GM21360 (cell line): Measurements from ENCODE around the gene RPL6.
"Not testable (repeated sequence)": the region's sequence is repeated elsewhere in the genome, so short reads cannot be mapped to it uniquely, and the experiment has no call there.

ENCODE experiments used
- ATAC-seq: cut with Tn5 transposase; IDR thresholded peaks from one replicate; pipeline ENCODE4 v1.9.1; 2021; ENCODE audit warnings: mild to moderate bottlenecking, moderate library complexity; ENCODE audit not compliant: unreplicated experiment

The RPL6 gene

DNA sequence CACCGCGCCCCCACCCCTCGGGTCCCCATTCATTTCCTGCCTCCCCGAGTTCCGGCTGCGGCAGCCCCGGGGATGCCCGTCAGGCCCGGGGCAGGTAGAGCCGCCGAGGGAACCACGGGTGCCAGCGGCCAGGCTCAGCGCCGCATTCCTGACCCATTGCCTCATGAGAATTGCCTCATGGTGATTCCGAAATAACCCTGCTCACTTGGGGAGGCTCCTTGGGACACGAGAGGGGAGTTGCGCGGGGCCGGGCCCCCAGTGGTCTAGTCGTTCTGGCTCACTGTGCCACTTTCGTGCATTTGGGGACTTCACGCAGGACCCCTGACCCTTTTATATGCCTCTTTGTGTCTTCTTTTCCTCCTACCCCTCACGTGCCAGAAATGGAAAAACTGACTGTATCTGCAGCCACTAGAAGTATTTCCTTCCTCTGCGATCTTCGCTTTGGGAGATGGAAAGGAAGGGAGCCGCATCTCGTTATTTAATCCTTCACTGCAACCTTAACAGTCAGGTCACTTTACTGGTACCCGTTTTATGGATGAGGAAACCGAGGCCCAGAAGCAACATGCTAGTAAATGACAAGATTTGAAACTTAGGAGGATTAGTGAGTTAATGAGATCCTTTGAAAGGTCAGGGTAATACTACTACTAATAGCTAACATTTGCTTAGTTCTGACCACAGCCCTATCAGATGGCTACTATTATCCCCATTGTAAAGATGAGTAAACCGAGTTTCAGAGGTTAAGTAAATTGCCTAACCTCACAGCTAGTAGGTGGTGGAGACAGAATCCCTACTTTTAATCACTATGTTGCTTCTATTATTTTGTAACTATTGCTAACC, 10.1 kb upstream of the RPL6 start:
- ATAC-seq = no peak

DNA sequence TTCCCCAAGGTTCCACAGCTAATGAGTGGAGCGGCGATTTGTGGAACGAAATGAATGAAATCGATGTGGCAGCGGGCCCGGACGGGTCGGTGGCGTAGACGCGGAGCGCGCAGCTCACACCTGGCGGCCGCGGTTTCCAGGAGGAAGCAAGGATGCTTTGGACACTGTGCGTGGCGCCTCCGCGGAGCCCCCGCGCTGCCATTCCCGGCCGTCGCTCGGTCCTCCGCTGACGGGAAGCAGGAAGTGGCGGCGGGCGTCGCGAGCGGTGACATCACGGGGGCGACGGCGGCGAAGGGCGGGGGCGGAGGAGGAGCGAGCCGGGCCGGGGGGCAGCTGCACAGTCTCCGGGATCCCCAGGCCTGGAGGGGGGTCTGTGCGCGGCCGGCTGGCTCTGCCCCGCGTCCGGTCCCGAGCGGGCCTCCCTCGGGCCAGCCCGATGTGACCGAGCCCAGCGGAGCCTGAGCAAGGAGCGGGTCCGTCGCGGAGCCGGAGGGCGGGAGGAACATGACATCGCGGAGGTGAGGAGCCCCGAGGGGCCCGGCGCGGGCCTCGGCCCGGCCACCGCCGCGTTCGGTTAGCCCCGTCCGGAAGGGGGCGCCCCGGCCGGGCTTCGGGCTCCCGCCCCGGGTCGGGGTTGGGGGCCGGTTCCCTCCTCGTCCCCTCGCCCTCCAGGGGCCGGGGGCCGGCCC, 9.3 kb upstream of the RPL6 start, which contains the start of gene PTPN11:
Gene PTPN11, plus strand, starts transcription at position 340 of the 689 bp plus-strand sequence. Its CDS starts 165 bp downstream, at position 505.
- peak; percentile 66 for ATAC-seq

- ATAC-seq = no peak
Observed at GRCh38 chr12:112418273-112418607, 8.8 kb upstream of the RPL6 start.

- not testable (repeated sequence) for ATAC-seq
Observed at GRCh38 chr12:112415457-112415856, 6.1 kb upstream of the RPL6 start.

DNA sequence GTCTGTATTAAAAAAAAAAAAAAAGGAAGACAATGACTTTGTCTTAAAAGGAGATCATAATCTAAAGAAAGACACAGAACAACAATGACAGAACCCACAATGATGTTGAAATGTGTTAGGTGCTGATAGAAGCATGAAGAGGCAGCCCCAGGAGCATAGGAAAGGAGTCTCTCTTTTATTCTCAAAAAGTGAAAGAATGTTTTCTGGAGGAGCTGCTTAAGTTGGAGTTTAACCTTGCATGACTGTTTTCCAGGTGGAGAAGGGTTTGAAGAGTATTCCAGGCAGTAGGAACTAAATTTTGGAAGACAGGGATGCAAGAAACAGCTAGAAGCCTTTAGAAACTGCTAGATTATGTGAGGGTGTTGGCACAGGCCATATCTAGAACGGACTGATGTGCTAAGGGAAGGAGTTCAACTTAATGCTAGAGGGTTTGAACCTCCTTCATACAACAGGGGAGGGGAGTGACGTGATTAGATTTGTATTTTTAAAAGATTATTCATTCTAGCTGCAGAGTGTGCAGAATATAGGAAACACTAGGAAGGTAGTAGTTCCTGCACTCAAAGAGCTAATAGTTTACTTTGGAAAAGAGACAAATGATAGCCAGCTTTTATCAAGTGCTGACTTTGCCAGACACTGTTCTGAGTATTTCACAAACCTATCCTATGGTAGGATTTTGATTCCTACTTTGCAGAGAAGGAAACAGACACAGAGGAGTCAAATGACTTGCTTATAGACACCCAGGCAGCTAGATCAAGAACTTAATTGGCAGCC, 4.6 kb upstream of the RPL6 start:
- no peak for ATAC-seq

GRCh38 chr12:112409906-112410244, 470 bp upstream of the RPL6 start:
- no peak for ATAC-seq

GRCh38 chr12:112408621-112409020, 784 bp downstream of the RPL6 start:
- no peak for ATAC-seq

DNA sequence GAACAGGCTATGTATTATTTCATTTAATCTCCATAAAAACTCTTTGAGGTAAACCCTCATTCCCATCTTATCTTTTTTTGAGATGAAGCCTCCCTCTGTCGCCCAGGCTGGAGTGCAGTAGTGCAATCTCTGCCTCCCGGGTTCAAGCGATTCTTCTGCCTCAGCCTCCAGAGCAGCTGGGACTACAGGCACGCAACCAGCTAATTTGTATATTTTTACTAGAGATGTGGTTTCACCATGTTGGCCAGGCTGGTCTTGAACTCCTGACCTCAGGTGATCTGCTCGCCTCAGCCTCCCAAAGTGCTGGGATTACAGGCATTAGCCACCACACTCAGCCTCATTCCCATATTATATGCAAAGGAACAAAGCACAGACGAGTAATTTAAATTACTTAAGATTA, 1.7 kb downstream of the RPL6 start:
- ATAC-seq = not testable (repeated sequence)

- no peak for ATAC-seq
Observed at GRCh38 chr12:112406519-112407488, 2.6 kb downstream of the RPL6 start.

GRCh38 chr12:112401903-112402498, 7.4 kb downstream of the RPL6 start:
- ATAC-seq = no peak

DNA sequence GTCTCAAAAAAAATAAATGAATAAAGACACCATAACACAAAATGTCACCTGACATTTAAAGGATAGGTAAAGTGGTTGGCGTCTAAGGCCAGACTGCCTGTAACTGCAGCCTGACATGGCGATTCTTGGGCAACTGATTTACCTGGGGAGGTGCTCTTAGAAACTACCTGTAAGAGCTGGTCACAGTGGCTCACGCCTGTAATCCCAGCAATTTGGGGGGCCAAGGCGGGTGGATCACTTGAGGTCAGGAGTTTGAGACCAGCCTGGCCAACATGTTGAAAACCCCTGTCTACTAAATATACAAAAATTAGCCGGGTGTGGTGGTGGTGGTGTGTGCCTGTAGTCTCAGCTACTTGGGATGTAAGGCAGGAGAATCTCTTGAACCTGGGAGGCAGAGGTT, 8.4 kb downstream of the RPL6 start:
- no peak for ATAC-seq

GRCh38 chr12:112393328-112393727, 16.1 kb downstream of the RPL6 start:
- ATAC-seq = no peak

DNA sequence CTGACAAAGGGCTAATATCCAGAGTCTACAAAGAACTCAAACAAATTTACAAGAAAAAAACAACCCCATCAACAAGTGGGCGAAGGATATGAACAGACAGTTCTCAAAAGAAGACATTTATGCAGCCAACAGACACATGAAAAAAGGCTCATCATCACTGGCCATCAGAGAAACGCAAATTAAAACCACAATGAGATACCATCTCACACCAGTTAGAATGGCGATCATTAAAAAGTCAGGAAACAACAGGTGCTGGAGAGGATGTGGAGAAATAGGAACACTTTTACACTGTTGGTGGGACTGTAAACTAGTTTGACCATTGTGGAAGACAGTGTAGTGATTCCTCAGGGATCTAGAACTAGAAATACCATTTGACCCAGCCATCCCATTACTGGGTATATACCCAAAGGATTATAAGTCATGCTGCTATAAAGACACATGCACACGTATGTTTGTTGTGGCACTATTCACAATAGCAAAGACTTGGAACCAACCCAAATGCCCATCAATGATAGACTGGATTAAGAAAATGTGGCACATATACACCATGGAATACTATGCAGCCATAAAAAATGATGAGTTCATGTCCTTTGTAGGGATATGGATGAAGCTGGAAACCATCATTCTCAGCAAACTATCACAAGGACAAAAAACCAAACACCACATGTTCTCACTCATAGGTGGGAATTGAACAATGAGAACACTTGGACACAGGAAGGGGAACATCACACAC, 19.3 kb downstream of the RPL6 start:
- ATAC-seq = not testable (repeated sequence)

DNA sequence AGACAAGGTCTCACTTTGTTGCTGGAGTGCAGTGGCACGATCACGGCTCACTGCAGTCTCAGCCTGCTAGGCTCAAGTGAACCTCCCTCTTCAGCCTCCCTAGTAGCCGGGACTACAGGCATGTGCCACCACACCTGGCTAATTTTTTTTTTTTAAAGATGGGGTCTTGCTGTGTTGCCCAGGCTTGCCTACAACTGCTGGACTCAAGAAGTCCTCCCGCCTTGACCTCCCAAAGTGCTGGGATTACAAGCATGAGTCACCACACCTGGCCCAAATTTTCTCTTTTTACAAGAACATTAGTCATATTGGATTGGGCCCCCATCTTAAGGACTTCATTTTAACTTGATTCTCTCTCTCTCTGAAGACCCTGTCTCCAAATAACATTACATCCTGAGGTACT, 20.2 kb downstream of the RPL6 start:
- ATAC-seq = no peak

DNA sequence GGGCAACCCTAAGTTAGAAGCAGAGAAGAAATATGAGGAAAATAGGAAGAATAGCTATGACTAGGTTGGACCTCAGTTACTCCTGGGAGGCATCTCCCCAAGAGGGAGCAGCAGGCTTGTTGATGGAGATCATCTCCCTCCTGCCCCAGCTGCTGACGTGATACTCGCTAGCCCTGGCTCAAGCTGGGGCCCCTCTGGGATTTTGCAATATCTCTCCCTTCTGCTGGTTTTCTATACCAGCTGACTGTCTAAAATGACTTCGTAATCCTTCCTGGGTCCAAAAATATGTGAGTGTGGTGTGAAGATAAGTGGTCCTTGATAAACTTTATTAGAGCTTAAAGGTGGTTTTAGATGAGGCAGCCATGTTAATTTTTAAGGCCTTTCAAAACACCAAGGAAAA, 22.7 kb downstream of the RPL6 start:
- no peak for ATAC-seq

GRCh38 chr12:112382866-112383265, 26.5 kb downstream of the RPL6 start:
- ATAC-seq = no peak

- peak; percentile 77 for ATAC-seq
Observed at GRCh38 chr12:112381883-112382796, 27.3 kb downstream of the RPL6 start, which contains the start of gene HECTD4. Gene HECTD4, minus strand, starts transcription at chr12:112382431. Its CDS starts 303 bp downstream, at chr12:112382128.

- ATAC-seq = peak; percentile 35
Observed at GRCh38 chr12:112381406-112381882, 28.0 kb downstream of the RPL6 start.
